Mesodermal cell (in vitro differentiated cells): ENCODE results near the gene GDI1.

Experiments
- H3K27ac ChIP-seq: 2 replicates; pipeline ENCODE4 v1.7.0; 2013; ENCODE audit warnings: mild to moderate bottlenecking, low read depth, low read length, moderate library complexity; ENCODE audit not compliant: severe bottlenecking
- H3K36me3 ChIP-seq: 2 replicates; pipeline ENCODE4 v1.7.1; 2013; ENCODE audit warnings: mild to moderate bottlenecking, low read length, moderate library complexity; ENCODE audit not compliant: control insufficient read depth, insufficient read depth
- H3K4me1 ChIP-seq: one replicate; pipeline ENCODE4 v1.7.1; 2013; ENCODE audit warnings: mild to moderate bottlenecking, low read length; ENCODE audit not compliant: insufficient read depth, control insufficient read depth, poor library complexity, severe bottlenecking
- H3K4me3 ChIP-seq: 2 replicates; pipeline ENCODE4 v1.7.0; 2013; ENCODE audit warnings: low read length, control low read depth, mild to moderate bottlenecking; ENCODE audit not compliant: insufficient read depth, poor library complexity, severe bottlenecking; ENCODE audit errors: extremely low read depth
- H3K9me3 ChIP-seq: 2 replicates; pipeline ENCODE4 v1.7.1; 2013; ENCODE audit warnings: mild to moderate bottlenecking, low read length, moderate library complexity; ENCODE audit not compliant: control insufficient read depth
- WGBS, 2 experiments: methylation state at CpG; one replicate each; pipeline ENCODE4 v1.1.5; 2013; ENCODE audit warnings: missing lambda C conversion rate in 2 of 2; ENCODE audit not compliant: insufficient coverage in 2 of 2; 5-methylcytosine and 5-hydroxymethylcytosine counted together

GDI1 gene

DNA sequence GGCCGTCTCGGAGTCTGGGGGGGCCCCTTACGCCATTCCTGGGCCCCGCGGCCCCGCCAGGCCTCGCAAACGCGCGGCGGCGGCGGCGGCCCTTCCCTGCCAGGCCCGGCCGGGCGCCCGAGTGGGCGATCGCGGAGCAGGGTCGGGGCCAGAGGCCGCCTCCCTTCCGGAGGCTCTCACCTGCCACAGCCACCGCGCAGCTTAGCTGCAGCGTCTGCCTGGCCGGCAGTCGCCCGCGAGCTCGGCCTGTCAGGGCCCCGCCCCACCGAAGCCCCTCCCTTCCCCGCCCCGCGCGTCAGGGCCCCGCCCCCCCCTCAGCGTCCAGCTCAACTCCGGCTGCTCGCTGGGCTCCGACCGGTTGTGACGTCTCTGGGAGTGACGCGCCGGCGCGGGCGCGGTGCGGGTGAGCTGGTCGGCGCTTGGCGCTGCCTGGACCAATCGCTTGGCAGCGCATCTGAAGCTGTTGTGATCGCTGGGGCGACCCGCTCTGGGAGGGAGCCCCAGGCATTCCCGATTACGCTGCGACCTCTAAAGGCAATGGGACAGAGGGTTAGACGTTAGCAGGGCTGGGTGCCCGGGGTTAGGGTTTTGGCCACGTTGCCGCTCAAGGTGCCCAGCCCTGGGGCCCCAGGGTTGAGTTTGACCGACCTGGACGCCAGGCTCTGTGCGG, 53.6 kb downstream of the GDI1 start, which contains the start of gene SLC10A3:
SLC10A3 (minus strand) TSS at position 216 of the 670 bp plus-strand sequence. CDS start 1,689 bp downstream, outside the sequence.
- Histone ChIP-seq H3K36me3 (peaks cover 12% of the 10 kb centered on the region), H3K9me3 (no peaks in the 10 kb centered on the region), H3K4me3 (peak within 1 kb of the TSS; percentile 47), H3K27ac (peak within 1 kb of the TSS; percentile 86), H3K4me1 (no peaks in the 10 kb centered on the region)
- 0% methylated on average over 19 to 20 of the region's 71 CpGs for WGBS, 2 experiments
